ENCODE measurements around the gene BHLHE40. TPM values are rescaled to one million over a fixed set of nuclear protein-coding genes. Genes with fewer than 3 reads are reported as not detected.

Gene BHLHE40
- polyA plus RNA-seq, 3 donors = 20.2 to 167 (median 23.4) TPM

GRCh38 chr3:4936982-4937614, 42.1 kb upstream of the BHLHE40 start:
- Mint-ChIP-seq H3K4me3 (no peak overlapping the region), H3K9me3 (peaks cover 0 to 2% (median 0%) of the 10 kb centered on the region in 7 donors)
- intact Hi-C loops (cut with micrococcal nuclease) = no loop called here

GRCh38 chr3:4938281-4938982, 40.8 kb upstream of the BHLHE40 start:
- Histone ChIP-seq H3K4me2 (replicated peaks; ENCODE audit: extremely low read depth, low read length, poor library complexity, severe bottlenecking) (no peak overlapping the region), H3K79me2 (ENCODE audit: insufficient read depth, low read length) (no peaks in the 10 kb centered on the region), H3K4me1 (ENCODE audit: control insufficient read depth in 1 of 2, insufficient read depth in 2 of 2, low read length in 2 of 2) (no peaks in the 10 kb centered on the region), H3K36me3 (replicated peaks in 1 of 2; ENCODE audit: control insufficient read depth in 1 of 2, insufficient read depth in 2 of 2, low read length in 2 of 2) (no peaks in the 10 kb centered on the region), H3K4me3 (replicated peaks in 1 of 3; ENCODE audit: low read depth in 2 of 3, low read length in 3 of 3) (no peak overlapping the region), H3K27ac (ENCODE audit: low read depth in 1 of 2, low read length in 2 of 2) (no peak overlapping the region), H3K9ac (ENCODE audit: insufficient read depth, low read length, poor library complexity, severe bottlenecking) (no peak overlapping the region), H2AFZ (ENCODE audit: insufficient read depth, low read depth, low read length, poor library complexity, severe bottlenecking) (no peak overlapping the region), H3K9me3 (replicated peaks in 1 of 2; ENCODE audit: control insufficient read depth in 1 of 2, insufficient read depth in 1 of 2, low read length in 2 of 2) (no peaks in the 10 kb centered on the region), H4K20me1 (ENCODE audit: insufficient read depth, low read length) (no peaks in the 10 kb centered on the region), H3K27me3 (ENCODE audit: control insufficient read depth in 2 of 2, insufficient read depth in 2 of 2, low read length in 2 of 2) (no peaks in the 10 kb centered on the region)
- Mint-ChIP-seq H3K27me3 (ENCODE audit: low read depth in 3 of 3) (peaks cover 0 to 3% (median 3%) of the 10 kb centered on the region in 3 donors), H3K36me3 (no peaks in the 10 kb centered on the region), H3K9me3 (peaks cover 0 to 2% (median 0%) of the 10 kb centered on the region in 7 donors), H3K4me3 (no peak overlapping the region), H3K4me1 (no peaks in the 10 kb centered on the region), H3K27ac (no peak overlapping the region)
- DNase-seq = no peak
- intact Hi-C loops (cut with micrococcal nuclease) = no loop called here
- 50% methylated on average over 2 of the region's 3 CpGs for WGBS (ENCODE audit: insufficient coverage)
- TF ChIP-seq, protein P1, sequence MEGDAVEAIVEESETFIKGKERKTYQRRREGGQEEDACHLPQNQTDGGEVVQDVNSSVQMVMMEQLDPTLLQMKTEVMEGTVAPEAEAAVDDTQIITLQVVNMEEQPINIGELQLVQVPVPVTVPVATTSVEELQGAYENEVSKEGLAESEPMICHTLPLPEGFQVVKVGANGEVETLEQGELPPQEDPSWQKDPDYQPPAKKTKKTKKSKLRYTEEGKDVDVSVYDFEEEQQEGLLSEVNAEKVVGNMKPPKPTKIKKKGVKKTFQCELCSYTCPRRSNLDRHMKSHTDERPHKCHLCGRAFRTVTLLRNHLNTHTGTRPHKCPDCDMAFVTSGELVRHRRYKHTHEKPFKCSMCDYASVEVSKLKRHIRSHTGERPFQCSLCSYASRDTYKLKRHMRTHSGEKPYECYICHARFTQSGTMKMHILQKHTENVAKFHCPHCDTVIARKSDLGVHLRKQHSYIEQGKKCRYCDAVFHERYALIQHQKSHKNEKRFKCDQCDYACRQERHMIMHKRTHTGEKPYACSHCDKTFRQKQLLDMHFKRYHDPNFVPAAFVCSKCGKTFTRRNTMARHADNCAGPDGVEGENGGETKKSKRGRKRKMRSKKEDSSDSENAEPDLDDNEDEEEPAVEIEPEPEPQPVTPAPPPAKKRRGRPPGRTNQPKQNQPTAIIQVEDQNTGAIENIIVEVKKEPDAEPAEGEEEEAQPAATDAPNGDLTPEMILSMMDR (IDR thresholded peaks at IDR 0.05) = no peak

More at GRCh38 chr3:4936982-4937614, 42.1 kb upstream of the BHLHE40 start:
- no peak overlapping the region for H2AFZ ChIP-seq (ENCODE audit: insufficient read depth, low read depth, low read length, poor library complexity, severe bottlenecking)
- TF ChIP-seq, protein P1 (IDR thresholded peaks at IDR 0.05) = no peak
- H4K20me1 ChIP-seq (ENCODE audit: insufficient read depth, low read length) = no peaks in the 10 kb centered on the region
- no peaks in the 10 kb centered on the region for H3K27me3 ChIP-seq (ENCODE audit: control insufficient read depth in 2 of 2, insufficient read depth in 2 of 2, low read length in 2 of 2)
- DNase-seq = no peak
- no peaks in the 10 kb centered on the region for H3K36me3 ChIP-seq (replicated peaks in 1 of 2; ENCODE audit: control insufficient read depth in 1 of 2, insufficient read depth in 2 of 2, low read length in 2 of 2)
- no peak overlapping the region for H3K27ac ChIP-seq (ENCODE audit: low read depth in 1 of 2, low read length in 2 of 2)
- H3K9ac ChIP-seq (ENCODE audit: insufficient read depth, low read length, poor library complexity, severe bottlenecking) = no peak overlapping the region
- WGBS (ENCODE audit: insufficient coverage) = 93% methylated on average over 5 of the region's 6 CpGs
- no peak overlapping the region for H3K4me2 ChIP-seq (replicated peaks; ENCODE audit: extremely low read depth, low read length, poor library complexity, severe bottlenecking)
- H3K4me1 Mint-ChIP-seq = no peaks in the 10 kb centered on the region
- H3K9me3 ChIP-seq (replicated peaks in 1 of 2; ENCODE audit: control insufficient read depth in 1 of 2, insufficient read depth in 1 of 2, low read length in 2 of 2) = no peaks in the 10 kb centered on the region
- H3K27ac Mint-ChIP-seq = peak overlapping the region in 1 of 7 donors; percentile 13
- H3K4me3 ChIP-seq (replicated peaks in 1 of 3; ENCODE audit: low read depth in 2 of 3, low read length in 3 of 3) = no peak overlapping the region
- H3K36me3 Mint-ChIP-seq = no peaks in the 10 kb centered on the region
- H3K4me1 ChIP-seq (ENCODE audit: control insufficient read depth in 1 of 2, insufficient read depth in 2 of 2, low read length in 2 of 2) = no peaks in the 10 kb centered on the region
- H3K27me3 Mint-ChIP-seq (ENCODE audit: low read depth in 3 of 3) = peaks cover 0 to 3% (median 3%) of the 10 kb centered on the region in 3 donors
- no peaks in the 10 kb centered on the region for H3K79me2 ChIP-seq (ENCODE audit: insufficient read depth, low read length)
